ENCODE data around the gene DRAM1.

GRCh38 chr12:101876322-101876860 is 989 bp upstream of the DRAM1 start:
- TF ChIP-seq, protein P1, sequence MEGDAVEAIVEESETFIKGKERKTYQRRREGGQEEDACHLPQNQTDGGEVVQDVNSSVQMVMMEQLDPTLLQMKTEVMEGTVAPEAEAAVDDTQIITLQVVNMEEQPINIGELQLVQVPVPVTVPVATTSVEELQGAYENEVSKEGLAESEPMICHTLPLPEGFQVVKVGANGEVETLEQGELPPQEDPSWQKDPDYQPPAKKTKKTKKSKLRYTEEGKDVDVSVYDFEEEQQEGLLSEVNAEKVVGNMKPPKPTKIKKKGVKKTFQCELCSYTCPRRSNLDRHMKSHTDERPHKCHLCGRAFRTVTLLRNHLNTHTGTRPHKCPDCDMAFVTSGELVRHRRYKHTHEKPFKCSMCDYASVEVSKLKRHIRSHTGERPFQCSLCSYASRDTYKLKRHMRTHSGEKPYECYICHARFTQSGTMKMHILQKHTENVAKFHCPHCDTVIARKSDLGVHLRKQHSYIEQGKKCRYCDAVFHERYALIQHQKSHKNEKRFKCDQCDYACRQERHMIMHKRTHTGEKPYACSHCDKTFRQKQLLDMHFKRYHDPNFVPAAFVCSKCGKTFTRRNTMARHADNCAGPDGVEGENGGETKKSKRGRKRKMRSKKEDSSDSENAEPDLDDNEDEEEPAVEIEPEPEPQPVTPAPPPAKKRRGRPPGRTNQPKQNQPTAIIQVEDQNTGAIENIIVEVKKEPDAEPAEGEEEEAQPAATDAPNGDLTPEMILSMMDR (conservative IDR thresholded peaks at IDR 0.05 in 1 of 2, IDR thresholded peaks at IDR 0.05 in 1 of 2; ENCODE audit: extremely low read depth in 1 of 2, insufficient read depth in 1 of 2, low read depth in 1 of 2, low read length in 2 of 2): no peak
- no peak for TF ChIP-seq EZH2 (IDR thresholded peaks at IDR 0.05; ENCODE audit: borderline replicate concordance, low read length)
